Thyroid gland (tissue), 4 donors: ENCODE results near the gene CASKIN2. TPM values are rescaled to one million over a fixed set of nuclear protein-coding genes. Genes with fewer than 3 reads are reported as not detected.
A peak's percentile ranks its signal among the peaks of the same experiment; 100 is the strongest.

Experiments
- DNase-seq, 2 donors: peaks; one replicate each; pipeline ENCODE4 v3.0.0-alpha.2; 2019
- H3K27ac ChIP-seq, 3 donors: fragments of 200-600 bp; sonication (generic); 1 replicate in 2 of 3; 2 replicates in 1 of 3; pipeline ENCODE4 v1.5.1; 2016 to 2019; ENCODE audit warnings: mild to moderate bottlenecking in 1 of 3, moderate library complexity in 1 of 3
- H3K27me3 ChIP-seq: fragments of 200-600 bp; sonication (generic); one replicate; pipeline ENCODE4 v1.5.1; 2019
- H3K36me3 ChIP-seq, 2 donors: fragments of 200-600 bp; sonication (generic); one replicate each; pipeline ENCODE4 v1.5.1; 2016 to 2019
- H3K4me1 ChIP-seq, 2 donors: fragments of 200-600 bp; sonication (generic); one replicate each; pipeline ENCODE4 v1.5.1; 2017 to 2019
- H3K4me3 ChIP-seq, 3 donors: fragments of 200-600 bp; sonication (generic); replicated peaks in 1 of 3; 1 replicate in 2 of 3; 2 replicates in 1 of 3; pipeline ENCODE4 v1.5.1; 2016; ENCODE audit warnings: mild to moderate bottlenecking in 1 of 3
- H3K9me3 ChIP-seq: fragments of 200-600 bp; sonication (generic); one replicate; pipeline ENCODE4 v1.5.1; 2017
- CTCF ChIP-seq, 6 experiments: fragments of 200-600 bp in 3 of 6; fragments of 450-650 bp in 3 of 6; sonication (generic) in 3 of 6; IDR thresholded peaks; one replicate each; pipeline ENCODE4 v1.5.1; 2016 to 2019; ENCODE audit warnings: antibody characterized with exemption in 6 of 6, mild to moderate bottlenecking in 2 of 6, inconsistent platforms in 1 of 6, moderate library complexity in 1 of 6
- POLR2A ChIP-seq, 2 donors: fragments of 450-650 bp; IDR thresholded peaks; one replicate each; pipeline ENCODE4 v1.6.1; 2017; ENCODE audit warnings: antibody characterized with exemption in 2 of 2, mild to moderate bottlenecking in 2 of 2, moderate library complexity in 1 of 2
- WGBS, 2 donors: methylation state at CpG; one replicate each; pipeline ENCODE4 v1.1.5; 2017; 5-methylcytosine and 5-hydroxymethylcytosine counted together
- intact Hi-C: fragments of 100-400 bp; cut with DNase I; formaldehyde crosslinking; loops from one replicate; pipeline ENCODE4 v1.15.1; 2023
- total RNA-seq, 4 donors: library from RNA; depleted of rRNA; stranded (reverse); fragments of >200 nt; gene quantifications; one replicate each; pipeline ENCODE4 v1.2.3, GENCODE V29; 2016

Gene CASKIN2
- total RNA-seq, 4 donors from 2014 or later: 15.0 to 87.2 (median 21.7) TPM

- Histone ChIP-seq H3K36me3 (peaks cover 6 to 10% of the 10 kb centered on the region in 2 donors), H3K9me3 (no peaks in the 10 kb centered on the region), H3K27me3 (no peaks in the 10 kb centered on the region), H3K4me3 (peak overlapping the region in 1 of 3 donors; percentile 14), H3K27ac (peak overlapping the region; percentile 16 to 87 (median 70)), H3K4me1 (peaks cover 39 to 43% of the 10 kb centered on the region in 2 donors)
- peak; percentile 76 to 78 for DNase-seq
- WGBS, 2 donors: 59 to 69% methylated on average over 9 to 11 of the region's 13 CpGs
- TF ChIP-seq POLR2A (IDR thresholded peaks at IDR 0.05): no peak
- TF ChIP-seq CTCF (IDR thresholded peaks at IDR 0.05): no peak
- intact Hi-C loops: no loop called here
Measured at GRCh38 chr17:75511610-75512575, 3.4 kb downstream of the CASKIN2 start.

GRCh38 chr17:75511270-75511609, 4.1 kb downstream of the CASKIN2 start:
- peaks cover 39 to 43% of the 10 kb centered on the region in 2 donors for H3K4me1 ChIP-seq
- WGBS, 2 donors: 82 to 90% methylated on average over 4 of the region's 4 CpGs
- intact Hi-C loops: no loop called here

GRCh38 chr17:75509528-75510258, 5.6 kb downstream of the CASKIN2 start:
- H3K27me3 ChIP-seq: no peaks in the 10 kb centered on the region
- WGBS, 2 donors: 81 to 82% methylated on average over 18 to 19 of the region's 19 CpGs
- H3K27ac ChIP-seq: peak overlapping the region; percentile 54 to 87 (median 70)
- no peaks in the 10 kb centered on the region for H3K9me3 ChIP-seq
- intact Hi-C loops: loop anchor here (5.0 kb wide), 1 partner anchor 82 kb away; no protein-coding TSS in a partner anchor
- peaks cover 17% of the 10 kb centered on the region in 2 donors for H3K36me3 ChIP-seq
- H3K4me3 ChIP-seq: no peak overlapping the region
- DNase-seq: peak; percentile 25 to 40
- peaks cover 39 to 43% of the 10 kb centered on the region in 2 donors for H3K4me1 ChIP-seq
- TF ChIP-seq CTCF (IDR thresholded peaks at IDR 0.05) (no peak), POLR2A (IDR thresholded peaks at IDR 0.05) (no peak)

More at GRCh38 chr17:75511270-75511609, 4.1 kb downstream of the CASKIN2 start:
- Histone ChIP-seq H3K9me3 (no peaks in the 10 kb centered on the region), H3K27ac (peak overlapping the region in 2 of 3 donors; percentile 70 to 87), H3K4me3 (no peak overlapping the region), H3K36me3 (peaks cover 11 to 12% of the 10 kb centered on the region in 2 donors), H3K27me3 (no peaks in the 10 kb centered on the region)
- DNase-seq: no peak
- TF ChIP-seq POLR2A (IDR thresholded peaks at IDR 0.05): no peak
- no peak for TF ChIP-seq CTCF (IDR thresholded peaks at IDR 0.05)

GRCh38 chr17:75508931-75509361, 6.4 kb downstream of the CASKIN2 start:
- Histone ChIP-seq H3K27me3 (no peaks in the 10 kb centered on the region), H3K27ac (peak overlapping the region in 2 of 3 donors; percentile 70 to 87), H3K9me3 (no peaks in the 10 kb centered on the region), H3K4me1 (peaks cover 32 to 35% of the 10 kb centered on the region in 2 donors), H3K36me3 (peaks cover 17 to 21% of the 10 kb centered on the region in 2 donors), H3K4me3 (no peak overlapping the region)
- DNase-seq: no peak
- 39 to 57% methylated on average over 4 to 5 of the region's 5 CpGs for WGBS, 2 donors
- intact Hi-C loops: loop anchor here (5.0 kb wide), 1 partner anchor 82 kb away; no protein-coding TSS in a partner anchor
- TF ChIP-seq CTCF (IDR thresholded peaks at IDR 0.05): no peak
- no peak for TF ChIP-seq POLR2A (IDR thresholded peaks at IDR 0.05)
